Stimulated activated CD8-positive, alpha-beta memory T cell treated with anti-CD3 and anti-CD28 coated beads, Interleukin-4, amount 100 ng/mL, for 24 hours (primary cell): ENCODE measurements around the gene PITRM1.

Experiments used
- DNase-seq: peaks from one replicate; pipeline ENCODE4 v3.0.0-alpha.2; 2020; ENCODE audit warnings: low read depth

The PITRM1 gene

GRCh38 chr10:3166496-3167290 is 5.9 kb downstream of the PITRM1 start:
- DNase-seq: no peak

- DNase-seq: no peak
Measured at GRCh38 chr10:3165196-3165595, 7.4 kb downstream of the PITRM1 start.

- DNase-seq: no peak
Measured at GRCh38 chr10:3163879-3164278, 8.7 kb downstream of the PITRM1 start.

GRCh38 chr10:3162533-3162932 is 10.0 kb downstream of the PITRM1 start:
- no peak for DNase-seq

- no peak for DNase-seq
Measured at GRCh38 chr10:3159152-3159551, 13.4 kb downstream of the PITRM1 start.

GRCh38 chr10:3154666-3155065 is 17.9 kb downstream of the PITRM1 start:
- no peak for DNase-seq

GRCh38 chr10:3152566-3152935 is 20.0 kb downstream of the PITRM1 start:
- DNase-seq: no peak

GRCh38 chr10:3151889-3152565 is 20.6 kb downstream of the PITRM1 start:
- DNase-seq: no peak

GRCh38 chr10:3150961-3151360 is 21.6 kb downstream of the PITRM1 start:
- no peak for DNase-seq

GRCh38 chr10:3150366-3150765 is 22.2 kb downstream of the PITRM1 start:
- no peak for DNase-seq

- no peak for DNase-seq
Measured at GRCh38 chr10:3149918-3150317, 22.7 kb downstream of the PITRM1 start.

- DNase-seq: no peak
Measured at GRCh38 chr10:3148994-3149393, 23.6 kb downstream of the PITRM1 start.

GRCh38 chr10:3148041-3148440 is 24.5 kb downstream of the PITRM1 start:
- DNase-seq: no peak

GRCh38 chr10:3147117-3147820 is 25.3 kb downstream of the PITRM1 start:
- DNase-seq: no peak

GRCh38 chr10:3146289-3146688 is 26.3 kb downstream of the PITRM1 start:
- no peak for DNase-seq

GRCh38 chr10:3145366-3145765 is 27.2 kb downstream of the PITRM1 start:
- no peak for DNase-seq

GRCh38 chr10:3143791-3144434 is 28.7 kb downstream of the PITRM1 start:
- no peak for DNase-seq

GRCh38 chr10:3143366-3143765 is 29.2 kb downstream of the PITRM1 start:
- DNase-seq: no peak

GRCh38 chr10:3142146-3142875 is 30.3 kb downstream of the PITRM1 start:
- DNase-seq: no peak

GRCh38 chr10:3141351-3142005 is 31.1 kb downstream of the PITRM1 start:
- no peak for DNase-seq

GRCh38 chr10:3140280-3140679 is 32.3 kb downstream of the PITRM1 start:
- no peak for DNase-seq
